ENCODE measurements around the gene ZSWIM9. TPM values are rescaled to one million over a fixed set of nuclear protein-coding genes. Genes with fewer than 3 reads are reported as not detected.

The ZSWIM9 gene
- total RNA-seq, 2 experiments from 2014 or later, result 7.3 to 7.7 TPM

DNA sequence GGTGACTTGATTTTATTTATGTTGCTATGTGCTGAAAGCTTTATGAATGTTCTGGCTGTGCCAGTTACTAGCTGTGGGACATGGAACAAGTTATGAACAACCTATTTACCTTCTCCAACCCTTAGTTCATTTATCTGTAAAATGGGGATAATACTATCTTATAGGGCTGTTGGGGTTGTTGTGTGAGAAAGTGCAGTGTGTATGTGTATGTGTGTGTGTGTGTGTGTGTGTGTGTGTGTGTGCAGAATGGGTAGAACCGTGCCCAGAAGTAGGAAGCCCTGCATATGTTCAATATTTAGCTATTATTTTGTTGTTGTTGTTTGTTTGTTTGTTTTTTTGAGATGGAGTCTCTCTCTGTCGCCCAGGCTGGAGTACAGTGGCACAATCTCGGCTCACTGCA lies 20.4 kb downstream of the ZSWIM9 start:
- Mint-ChIP-seq H3K4me3 (no peak overlapping the region), H3K27me3 (peaks cover 5% of the 10 kb centered on the region), H3K4me1 (peaks cover 7% of the 10 kb centered on the region), H3K36me3 (peaks cover 23% of the 10 kb centered on the region), H3K27ac (no peak overlapping the region), H3K9me3 (no peaks in the 10 kb centered on the region)
- no peak for DNase-seq

- Mint-ChIP-seq H3K27ac (no peak overlapping the region), H3K4me1 (peaks cover 10% of the 10 kb centered on the region)
- DNase-seq, result no peak
These were observed 22.3 kb downstream of the ZSWIM9 start for GRCh38 chr19:48192750-48193149.

GRCh38 chr19:48194041-48194843 lies 23.8 kb downstream of the ZSWIM9 start:
- Mint-ChIP-seq H3K4me1 (peaks cover 10% of the 10 kb centered on the region), H3K36me3 (peaks cover 10% of the 10 kb centered on the region), H3K4me3 (no peak overlapping the region), H3K9me3 (no peaks in the 10 kb centered on the region), H3K27me3 (peaks cover 9% of the 10 kb centered on the region), H3K27ac (no peak overlapping the region)
- no peak for DNase-seq

More at GRCh38 chr19:48192750-48193149, 22.3 kb downstream of the ZSWIM9 start:
- Mint-ChIP-seq H3K9me3 (no peaks in the 10 kb centered on the region), H3K36me3 (peaks cover 21% of the 10 kb centered on the region), H3K4me3 (no peak overlapping the region), H3K27me3 (peaks cover 9% of the 10 kb centered on the region)

GRCh38 chr19:48194844-48195830 lies 24.7 kb downstream of the ZSWIM9 start:
- Mint-ChIP-seq H3K4me1 (peaks cover 13% of the 10 kb centered on the region), H3K4me3 (no peak overlapping the region), H3K27me3 (peaks cover 9% of the 10 kb centered on the region), H3K27ac (no peak overlapping the region), H3K36me3 (peaks cover 6% of the 10 kb centered on the region), H3K9me3 (no peaks in the 10 kb centered on the region)
- DNase-seq, result no peak

GRCh38 chr19:48196321-48196763 lies 25.9 kb downstream of the ZSWIM9 start:
- H3K4me1 Mint-ChIP-seq, result peaks cover 7% of the 10 kb centered on the region
- peaks cover 9% of the 10 kb centered on the region for H3K27me3 Mint-ChIP-seq
- no peak overlapping the region for H3K27ac Mint-ChIP-seq
- H3K36me3 Mint-ChIP-seq, result peaks cover 2% of the 10 kb centered on the region
- no peaks in the 10 kb centered on the region for H3K9me3 Mint-ChIP-seq
- DNase-seq, result no peak
- no peak overlapping the region for H3K4me3 Mint-ChIP-seq

- Mint-ChIP-seq H3K9me3 (no peaks in the 10 kb centered on the region), H3K36me3 (peaks cover 2% of the 10 kb centered on the region), H3K27me3 (peaks cover 9% of the 10 kb centered on the region), H3K27ac (no peak overlapping the region), H3K4me3 (no peak overlapping the region), H3K4me1 (peaks cover 7% of the 10 kb centered on the region)
- DNase-seq, result no peak
These were observed 26.6 kb downstream of the ZSWIM9 start for GRCh38 chr19:48196933-48197665.

DNA sequence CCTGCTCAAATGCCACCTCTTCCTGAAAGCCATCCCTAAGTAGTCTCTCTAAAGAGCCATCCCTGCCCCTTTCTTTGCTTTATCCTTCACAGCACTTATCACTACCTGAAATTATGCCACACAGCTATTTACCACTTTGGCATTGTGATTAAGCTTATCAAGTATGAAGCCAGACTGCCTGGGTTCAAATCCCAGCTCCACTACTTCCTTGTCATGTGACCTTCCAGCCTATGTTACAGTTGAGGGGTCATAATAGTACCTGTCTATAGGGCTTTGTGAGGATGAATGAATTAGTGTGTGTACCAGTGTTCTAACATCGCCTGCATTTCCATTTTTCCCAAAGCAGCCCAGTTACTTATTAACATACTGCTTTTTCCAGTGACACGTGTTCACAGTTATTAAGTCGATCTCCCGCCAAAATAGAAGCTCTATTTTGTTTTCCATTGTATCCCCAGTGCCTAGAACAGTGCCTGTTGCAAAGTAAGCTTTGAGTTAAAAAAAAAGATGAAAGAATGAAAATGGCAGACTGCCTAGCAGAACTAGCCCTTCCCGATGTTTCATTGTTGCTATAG lies 32.8 kb downstream of the ZSWIM9 start:
- peaks cover 3% of the 10 kb centered on the region for H3K9me3 Mint-ChIP-seq
- no peak overlapping the region for H3K4me3 Mint-ChIP-seq
- no peak overlapping the region for H3K27ac Mint-ChIP-seq
- H3K36me3 Mint-ChIP-seq, result peaks cover 14% of the 10 kb centered on the region
- peaks cover 20% of the 10 kb centered on the region for H3K4me1 Mint-ChIP-seq
- DNase-seq, result no peak
- no peaks in the 10 kb centered on the region for H3K27me3 Mint-ChIP-seq

- Mint-ChIP-seq H3K4me1 (peaks cover 20% of the 10 kb centered on the region), H3K27ac (no peak overlapping the region), H3K36me3 (peaks cover 16% of the 10 kb centered on the region), H3K4me3 (no peak overlapping the region), H3K9me3 (peaks cover 3% of the 10 kb centered on the region), H3K27me3 (no peaks in the 10 kb centered on the region)
- peak; percentile 94 for DNase-seq
These were observed 33.5 kb downstream of the ZSWIM9 start for GRCh38 chr19:48203794-48204628.

GRCh38 chr19:48206397-48207093 lies 36.1 kb downstream of the ZSWIM9 start:
- no peak for DNase-seq
- no peaks in the 10 kb centered on the region for H3K27me3 Mint-ChIP-seq
- peaks cover 27% of the 10 kb centered on the region for H3K4me1 Mint-ChIP-seq
- H3K9me3 Mint-ChIP-seq, result peaks cover 3% of the 10 kb centered on the region
- H3K27ac Mint-ChIP-seq, result peak overlapping the region; percentile 26
- H3K36me3 Mint-ChIP-seq, result peaks cover 25% of the 10 kb centered on the region
- no peak overlapping the region for H3K4me3 Mint-ChIP-seq

DNA sequence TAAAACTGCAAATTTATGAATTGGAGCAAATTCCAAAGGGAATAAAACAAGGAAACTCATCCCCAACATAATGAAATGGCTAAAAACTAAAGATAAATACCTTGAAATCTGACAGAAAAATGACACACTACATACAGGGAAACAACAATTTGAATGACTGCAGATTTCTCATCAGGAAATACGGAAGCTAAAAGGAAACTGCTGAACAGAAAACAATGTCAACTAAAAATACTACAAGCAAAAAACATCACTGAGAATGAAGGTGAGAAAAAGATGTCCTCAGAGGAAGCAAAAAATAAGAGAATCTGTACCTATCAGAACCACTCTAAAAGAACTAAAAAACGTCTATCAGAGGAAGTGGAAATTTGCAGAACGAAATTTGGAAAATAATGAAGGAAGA lies 39.5 kb downstream of the ZSWIM9 start:
- Mint-ChIP-seq H3K9me3 (peaks cover 3% of the 10 kb centered on the region), H3K27ac (peak overlapping the region; percentile 77), H3K4me1 (peaks cover 23% of the 10 kb centered on the region), H3K27me3 (no peaks in the 10 kb centered on the region), H3K36me3 (peaks cover 37% of the 10 kb centered on the region), H3K4me3 (no peak overlapping the region)
- no peak for DNase-seq

GRCh38 chr19:48213959-48214358 lies 43.5 kb downstream of the ZSWIM9 start:
- H3K4me3 Mint-ChIP-seq, result no peak overlapping the region
- DNase-seq, result no peak
- H3K9me3 Mint-ChIP-seq, result no peaks in the 10 kb centered on the region
- peaks cover 37% of the 10 kb centered on the region for H3K36me3 Mint-ChIP-seq
- no peak overlapping the region for H3K27ac Mint-ChIP-seq
- peaks cover 14% of the 10 kb centered on the region for H3K4me1 Mint-ChIP-seq
- H3K27me3 Mint-ChIP-seq, result no peaks in the 10 kb centered on the region

DNA sequence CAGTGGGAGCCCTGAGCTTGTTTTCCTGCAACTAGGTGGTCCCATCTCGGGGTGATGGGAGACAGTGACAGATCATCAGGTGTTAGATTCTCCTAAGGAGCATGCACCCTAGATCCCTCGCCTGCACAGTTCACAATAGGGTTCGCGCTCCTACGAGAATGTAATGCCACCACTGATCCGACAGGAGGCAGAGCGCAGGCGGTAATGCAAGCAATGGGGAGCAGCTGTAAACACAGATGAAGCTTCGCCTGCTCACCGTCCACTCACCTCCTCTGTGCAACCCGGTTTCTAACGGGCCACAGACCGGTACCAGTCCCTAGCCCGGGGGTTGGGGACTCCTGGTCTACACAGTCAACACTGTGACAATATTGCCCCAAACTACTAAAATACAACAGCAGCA lies 46.5 kb downstream of the ZSWIM9 start:
- H3K4me3 Mint-ChIP-seq, result no peak overlapping the region
- H3K4me1 Mint-ChIP-seq, result peaks cover 5% of the 10 kb centered on the region
- peaks cover 31% of the 10 kb centered on the region for H3K36me3 Mint-ChIP-seq
- H3K9me3 Mint-ChIP-seq, result no peaks in the 10 kb centered on the region
- H3K27ac Mint-ChIP-seq, result no peak overlapping the region
- no peaks in the 10 kb centered on the region for H3K27me3 Mint-ChIP-seq
- no peak for DNase-seq

GRCh38 chr19:48218997-48219396 lies 48.5 kb downstream of the ZSWIM9 start:
- H3K27ac Mint-ChIP-seq, result peak overlapping the region; percentile 66
- peaks cover 25% of the 10 kb centered on the region for H3K36me3 Mint-ChIP-seq
- no peaks in the 10 kb centered on the region for H3K9me3 Mint-ChIP-seq
- H3K27me3 Mint-ChIP-seq, result no peaks in the 10 kb centered on the region
- H3K4me1 Mint-ChIP-seq, result peaks cover 5% of the 10 kb centered on the region
- no peak overlapping the region for H3K4me3 Mint-ChIP-seq
- no peak for DNase-seq

Measured in activated naive CD8-positive, alpha-beta T cell treated with anti-CD3 and anti-CD28 coated beads for 36 hours (primary cell).